Measurements from ENCODE around the gene TNS2. TPM values are rescaled to one million over a fixed set of nuclear protein-coding genes. Genes with fewer than 3 reads are reported as not detected.

TNS2 gene
- total and polyA plus RNA-seq, 9 of the 15 experiments (the other 6 are each of a cell fraction or from before 2014, with no cell fraction given) = 0.28 to 3.1 (median 1.2) TPM; not detected in 1

- TF ChIP-seq ZBTB49 (CRISPR knock-in tag; IDR thresholded peaks at IDR 0.05; ENCODE audit: borderline replicate concordance) (no peak), EHMT2 (IDR thresholded peaks at IDR 0.05) (no peak), ZKSCAN3 (CRISPR knock-in tag; IDR thresholded peaks at IDR 0.05) (no peak), MGA (IDR thresholded peaks at IDR 0.05) (peak; percentile 67), STAT5B (CRISPR knock-in tag; IDR thresholded peaks at IDR 0.05) (no peak), RREB1 (CRISPR knock-in tag; IDR thresholded peaks at IDR 0.05) (peak; percentile 61; the same call in 1 of the 2 replicates)
Measured at GRCh38 chr12:53005986-53006809, 43.7 kb upstream of the TNS2 start, which contains the start of gene EIF4B (continued).
